OCI-LY3 (cell line): Measurements from ENCODE around the gene RRP9.
"Not testable (repeated sequence)": the region's sequence is repeated elsewhere in the genome, so short reads cannot be mapped to it uniquely, and the experiment has no call there.

Experiments
- H2AFZ ChIP-seq: fragments of 200-600, 300-600 bp; shearing (Covaris generic); 2 replicates; pipeline ENCODE4 v1.6.0; 2014; ENCODE audit warnings: antibody characterized with exemption, low read depth, low read length
- H3K27ac ChIP-seq: fragments of 200-600, 300-600 bp; sonication (generic); 2 replicates; pipeline ENCODE4 v1.5.1; 2014; ENCODE audit warnings: mild to moderate bottlenecking, low read length, moderate library complexity, mixed read lengths
- H3K27me3 ChIP-seq: fragments of 200-600, 300-600 bp; sonication (generic); 2 replicates; pipeline ENCODE4 v1.6.1; 2014; ENCODE audit warnings: low read depth, low read length, mixed read lengths
- H3K36me3 ChIP-seq: fragments of 200-600, 300-600 bp; sonication (generic); replicated peaks from 2 replicates; pipeline ENCODE3; 2014; ENCODE audit warnings: low read depth, low read length, mixed read lengths
- H3K4me1 ChIP-seq: fragments of 300-600, 200-600 bp; sonication (generic); 2 replicates; pipeline ENCODE4 v1.6.1; 2014; ENCODE audit warnings: low read length, mixed read lengths
- H3K4me2 ChIP-seq: fragments of 200-600, 300-600 bp; sonication (generic); 2 replicates; pipeline ENCODE4 v1.6.1; 2014; ENCODE audit warnings: low read length, mixed read lengths
- H3K4me3 ChIP-seq: fragments of 300-600, 200-600 bp; sonication (generic); 2 replicates; pipeline ENCODE4 v1.5.1; 2014; ENCODE audit warnings: antibody characterized with exemption, mild to moderate bottlenecking, low read length, moderate library complexity
- H3K79me2 ChIP-seq: fragments of 300-600, 200-600 bp; shearing (Covaris generic); 2 replicates; pipeline ENCODE4 v1.6.1; 2014; ENCODE audit warnings: mild to moderate bottlenecking, low read length, mixed read lengths
- H3K9ac ChIP-seq: fragments of 300-600, 200-600 bp; shearing (Covaris generic); 2 replicates; pipeline ENCODE4 v1.6.0; 2014; ENCODE audit warnings: mild to moderate bottlenecking, low read length, moderate library complexity
- H3K9me3 ChIP-seq: fragments of 200-600, 300-600 bp; shearing (Covaris generic); 2 replicates; pipeline ENCODE4 v1.6.1; 2014; ENCODE audit warnings: low read length, mixed read lengths; ENCODE audit not compliant: insufficient read depth
- H4K20me1 ChIP-seq: fragments of 200-600, 300-600 bp; sonication (generic); 2 replicates; pipeline ENCODE4 v1.6.1; 2016; ENCODE audit warnings: low read length, mixed read lengths; ENCODE audit not compliant: insufficient read depth
- EZH2phosphoT487 ChIP-seq: fragments of 200-600 bp; shearing (Covaris generic); IDR thresholded peaks from 2 replicates; pipeline ENCODE4 v1.6.1; 2018; ENCODE audit warnings: antibody characterized with exemption, mixed run types, low read depth
- TF ChIP-seq, protein P1 (sequence below): fragments of 200-600, 300-600 bp; sonication (generic); IDR thresholded peaks from 2 replicates; pipeline ENCODE4 v1.5.1; 2014; ENCODE audit warnings: antibody characterized with exemption, low read length, low read depth

RRP9 gene

DNA sequence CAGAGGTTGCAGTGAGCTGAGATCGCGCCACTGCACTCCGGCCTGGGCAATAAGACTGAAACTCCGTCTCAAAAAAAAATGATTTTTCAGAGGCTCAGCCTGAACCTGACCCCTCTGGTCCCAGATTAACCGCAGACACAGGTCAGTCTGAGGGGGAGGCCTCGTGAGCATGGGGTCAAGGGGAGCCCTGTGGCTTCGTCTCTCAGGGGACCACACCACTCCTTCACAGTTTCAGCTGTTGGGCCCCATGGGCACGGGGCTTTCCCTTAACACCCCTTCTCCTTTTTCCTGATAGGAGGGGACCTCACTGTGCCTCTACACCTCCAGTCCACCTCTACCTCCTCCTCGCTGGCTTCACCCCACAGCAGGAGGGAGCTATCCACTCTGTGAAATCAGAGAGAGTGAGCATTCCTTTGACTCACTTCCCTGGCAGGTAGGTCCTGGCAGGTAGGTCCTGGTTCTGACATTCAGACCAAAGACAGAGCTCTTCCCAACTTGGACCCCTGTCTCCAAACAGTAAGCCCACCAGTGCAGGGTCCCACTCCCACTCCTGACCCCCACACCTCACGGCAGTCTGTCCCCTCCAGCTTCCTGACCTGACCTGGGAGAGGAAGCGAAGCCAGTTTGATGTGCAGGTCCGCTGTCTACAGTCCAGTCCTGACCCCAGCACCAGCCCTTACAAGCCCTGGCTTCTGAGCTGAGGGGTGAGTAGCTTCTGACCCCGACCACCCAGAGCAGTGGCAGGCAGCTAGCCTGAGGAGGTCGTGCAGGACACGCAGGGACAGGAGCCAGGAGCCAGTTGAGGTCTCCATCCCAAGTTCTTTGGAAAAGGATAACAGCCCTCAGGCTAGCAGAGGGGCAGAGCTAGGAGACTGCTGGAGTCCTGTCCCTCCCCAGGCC lies 9.0 kb downstream of the RRP9 start:
- H4K20me1 ChIP-seq: no peaks in the 10 kb centered on the region
- H3K4me2 ChIP-seq: no peak overlapping the region
- no peak overlapping the region for H3K9ac ChIP-seq
- H3K9me3 ChIP-seq: no peaks in the 10 kb centered on the region
- no peak overlapping the region for H3K4me3 ChIP-seq
- H3K27ac ChIP-seq: no peak overlapping the region
- TF ChIP-seq EZH2phosphoT487: no peak
- TF ChIP-seq, protein P1, sequence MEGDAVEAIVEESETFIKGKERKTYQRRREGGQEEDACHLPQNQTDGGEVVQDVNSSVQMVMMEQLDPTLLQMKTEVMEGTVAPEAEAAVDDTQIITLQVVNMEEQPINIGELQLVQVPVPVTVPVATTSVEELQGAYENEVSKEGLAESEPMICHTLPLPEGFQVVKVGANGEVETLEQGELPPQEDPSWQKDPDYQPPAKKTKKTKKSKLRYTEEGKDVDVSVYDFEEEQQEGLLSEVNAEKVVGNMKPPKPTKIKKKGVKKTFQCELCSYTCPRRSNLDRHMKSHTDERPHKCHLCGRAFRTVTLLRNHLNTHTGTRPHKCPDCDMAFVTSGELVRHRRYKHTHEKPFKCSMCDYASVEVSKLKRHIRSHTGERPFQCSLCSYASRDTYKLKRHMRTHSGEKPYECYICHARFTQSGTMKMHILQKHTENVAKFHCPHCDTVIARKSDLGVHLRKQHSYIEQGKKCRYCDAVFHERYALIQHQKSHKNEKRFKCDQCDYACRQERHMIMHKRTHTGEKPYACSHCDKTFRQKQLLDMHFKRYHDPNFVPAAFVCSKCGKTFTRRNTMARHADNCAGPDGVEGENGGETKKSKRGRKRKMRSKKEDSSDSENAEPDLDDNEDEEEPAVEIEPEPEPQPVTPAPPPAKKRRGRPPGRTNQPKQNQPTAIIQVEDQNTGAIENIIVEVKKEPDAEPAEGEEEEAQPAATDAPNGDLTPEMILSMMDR: no peak
- H3K27me3 ChIP-seq: no peaks in the 10 kb centered on the region
- H3K79me2 ChIP-seq: no peaks in the 10 kb centered on the region; the same call in 1 of the 2 replicates
- peaks cover 46% of the 10 kb centered on the region for H3K36me3 ChIP-seq
- H3K4me1 ChIP-seq: peaks cover 3% of the 10 kb centered on the region
- no peak overlapping the region for H2AFZ ChIP-seq

DNA sequence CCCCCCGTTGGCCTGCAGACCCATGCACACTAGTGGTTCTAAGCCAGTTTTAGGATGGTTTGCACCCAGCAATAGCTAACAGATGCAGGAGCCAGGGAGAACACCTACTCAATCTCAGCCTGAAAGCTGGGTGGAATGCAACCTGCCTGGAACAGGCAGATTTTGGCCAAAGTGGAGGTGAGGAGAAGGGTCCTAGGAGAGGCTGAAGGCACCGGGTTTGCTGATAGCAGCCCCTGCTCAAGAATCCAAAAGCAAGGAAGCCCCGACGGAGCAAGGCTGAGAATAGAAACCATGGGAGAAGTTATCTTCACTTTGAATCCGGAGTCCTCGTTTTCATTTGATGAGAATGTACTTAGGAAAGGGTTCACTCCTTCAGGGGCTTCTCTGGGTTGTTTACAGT lies 9.9 kb downstream of the RRP9 start:
- Histone ChIP-seq H3K9ac (no peak overlapping the region), H3K4me3 (no peak overlapping the region), H4K20me1 (no peaks in the 10 kb centered on the region), H3K9me3 (no peaks in the 10 kb centered on the region), H3K36me3 (peaks cover 40% of the 10 kb centered on the region), H3K27me3 (no peaks in the 10 kb centered on the region), H3K27ac (no peak overlapping the region), H2AFZ (no peak overlapping the region), H3K4me1 (peaks cover 13% of the 10 kb centered on the region), H3K79me2 (no peaks in the 10 kb centered on the region), H3K4me2 (no peak overlapping the region)
- TF ChIP-seq, protein P1: no peak
- TF ChIP-seq EZH2phosphoT487: no peak

DNA sequence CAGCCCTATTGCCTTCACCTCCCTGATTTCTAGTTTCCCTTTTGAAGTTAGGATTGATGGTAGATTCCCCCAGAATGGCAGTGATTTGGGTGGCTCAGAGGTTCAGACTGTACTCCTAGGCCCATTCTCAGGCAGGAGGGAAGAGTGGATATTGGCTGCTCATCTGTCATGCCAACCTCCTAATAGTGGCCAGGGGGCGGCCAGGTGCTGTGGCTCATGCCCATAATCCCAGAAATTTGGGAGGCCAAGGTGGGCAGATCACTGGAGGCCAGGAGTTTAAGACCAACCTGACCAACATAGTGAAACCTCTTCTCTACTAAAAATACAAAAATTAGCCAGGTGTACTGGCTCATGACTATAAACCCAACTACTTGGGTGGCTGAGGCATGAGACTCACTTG lies 11.3 kb downstream of the RRP9 start:
- Histone ChIP-seq H3K79me2 (no peaks in the 10 kb centered on the region), H3K9me3 (no peaks in the 10 kb centered on the region), H3K27ac (no peak overlapping the region), H3K27me3 (no peaks in the 10 kb centered on the region), H4K20me1 (no peaks in the 10 kb centered on the region), H3K4me2 (no peak overlapping the region), H3K36me3 (peaks cover 31% of the 10 kb centered on the region), H3K4me3 (no peak overlapping the region), H3K9ac (no peak overlapping the region), H2AFZ (no peak overlapping the region), H3K4me1 (peaks cover 13% of the 10 kb centered on the region)
- no peak for TF ChIP-seq EZH2phosphoT487
- TF ChIP-seq, protein P1: no peak

DNA sequence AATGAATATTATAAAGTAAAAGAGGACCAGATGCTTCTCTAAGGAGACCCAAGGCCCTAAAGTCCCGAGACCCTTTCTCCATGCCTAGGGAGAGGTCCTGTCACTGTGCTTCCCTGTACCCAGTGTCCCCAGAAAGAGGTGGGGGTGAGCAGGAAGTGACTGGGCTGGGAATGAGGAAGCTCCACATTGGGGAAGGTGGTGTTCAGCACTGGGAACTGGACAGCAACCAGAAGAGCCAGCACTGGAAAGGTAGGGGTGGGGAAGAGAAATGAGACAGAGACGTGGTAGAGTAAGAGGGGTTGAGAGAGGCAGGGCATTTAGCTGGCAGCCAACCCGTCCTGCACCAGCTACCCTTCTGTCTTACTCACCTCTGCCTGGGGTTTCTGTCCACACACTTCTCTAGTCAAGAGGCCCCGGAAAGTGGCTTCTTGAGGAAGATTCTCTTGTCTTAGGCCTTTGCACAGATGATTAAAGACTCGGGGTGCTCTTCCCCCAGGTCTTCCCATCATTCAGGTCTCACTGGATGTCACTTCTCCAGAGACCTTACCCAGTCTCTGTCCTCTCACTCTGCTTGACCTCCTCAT lies 12.2 kb downstream of the RRP9 start:
- Histone ChIP-seq H2AFZ (no peak overlapping the region), H3K36me3 (peaks cover 25% of the 10 kb centered on the region), H3K4me1 (peaks cover 13% of the 10 kb centered on the region), H3K27ac (no peak overlapping the region), H3K9ac (no peak overlapping the region), H3K4me3 (no peak overlapping the region), H3K27me3 (no peaks in the 10 kb centered on the region), H4K20me1 (no peaks in the 10 kb centered on the region), H3K4me2 (no peak overlapping the region), H3K9me3 (no peaks in the 10 kb centered on the region), H3K79me2 (no peaks in the 10 kb centered on the region)
- no peak for TF ChIP-seq EZH2phosphoT487
- TF ChIP-seq, protein P1: no peak

DNA sequence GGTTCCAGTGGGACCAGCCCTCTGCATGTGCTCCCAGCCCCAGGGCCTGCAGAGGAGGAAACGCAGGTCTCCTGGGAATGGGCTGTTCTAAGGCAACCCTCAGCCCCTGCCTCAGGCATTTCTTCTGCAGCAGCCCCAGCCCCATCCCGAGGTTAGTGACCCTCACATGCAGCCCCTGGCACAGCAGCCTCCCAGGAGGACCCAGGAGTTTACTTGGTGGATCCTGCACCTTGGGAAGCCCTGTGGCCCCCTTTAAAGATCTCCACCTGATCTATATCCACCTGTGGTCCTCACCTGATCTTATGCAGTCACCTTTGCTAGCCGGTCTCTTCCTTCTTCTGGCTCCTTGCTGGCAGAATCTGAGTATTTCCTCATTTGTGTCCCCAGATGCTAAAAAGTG lies 12.7 kb downstream of the RRP9 start:
- H3K4me3 ChIP-seq: not testable (repeated sequence)

More for the DNA sequence above, 12.7 kb downstream of the RRP9 start:
- not testable (repeated sequence) for H3K27ac ChIP-seq, H2AFZ ChIP-seq, H3K79me2 ChIP-seq, H3K9ac ChIP-seq, H4K20me1 ChIP-seq, H3K4me2 ChIP-seq, H3K27me3 ChIP-seq, H3K9me3 ChIP-seq
- H3K4me1 ChIP-seq: peaks cover 13% of the 10 kb centered on the region
- H3K36me3 ChIP-seq: peaks cover 20% of the 10 kb centered on the region
